ENCODE data around the gene SLC39A11. TPM values are rescaled to one million over a fixed set of nuclear protein-coding genes. Genes with fewer than 3 reads are reported as not detected.
"Not testable (repeated sequence)": the region's sequence is repeated elsewhere in the genome, so short reads cannot be mapped to it uniquely, and the experiment has no call there.

Gene SLC39A11
- total RNA-seq, 1 experiment from 2014 or later, result 24.8 TPM

DNA sequence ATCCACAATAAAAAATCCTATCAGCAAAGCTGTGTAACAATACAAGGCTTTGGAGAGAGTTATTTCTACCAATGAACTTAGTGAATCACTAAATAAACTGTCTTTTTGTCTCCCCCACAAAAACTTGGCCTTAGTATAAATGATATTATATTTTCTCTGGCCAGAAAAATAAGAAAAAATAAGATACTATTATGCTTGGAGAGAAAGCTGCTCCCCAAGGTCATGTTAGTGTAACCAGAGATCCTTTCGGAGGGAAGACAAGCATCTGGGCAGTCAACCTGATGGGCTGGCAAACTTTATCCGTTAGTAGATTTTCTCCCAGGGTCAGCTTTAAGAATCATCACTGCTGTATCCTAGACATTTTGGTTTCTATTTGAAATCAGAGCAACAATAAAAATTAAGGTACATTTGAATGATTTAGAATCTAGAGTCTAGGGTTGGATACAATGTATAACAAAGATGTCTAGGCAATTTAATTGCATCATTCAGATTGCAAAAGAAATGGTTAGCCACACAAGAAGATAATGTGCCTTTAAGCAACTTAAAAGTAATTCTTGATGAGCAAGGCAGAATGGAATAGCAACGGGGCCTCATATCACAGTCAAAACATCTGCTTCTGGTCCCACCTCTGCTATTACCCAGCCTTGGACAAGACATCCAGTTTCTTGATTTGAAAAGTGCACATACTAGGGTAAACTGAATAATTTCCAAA, 280.4 kb downstream of the SLC39A11 start:
- no peak for DNase-seq (ENCODE audit: low read depth)
- in situ Hi-C loops (cut with HindIII; ENCODE audit: low pct_unique_long_range_greater_than_20kb, low sequenced_read_pairs), result no loop called here

DNA sequence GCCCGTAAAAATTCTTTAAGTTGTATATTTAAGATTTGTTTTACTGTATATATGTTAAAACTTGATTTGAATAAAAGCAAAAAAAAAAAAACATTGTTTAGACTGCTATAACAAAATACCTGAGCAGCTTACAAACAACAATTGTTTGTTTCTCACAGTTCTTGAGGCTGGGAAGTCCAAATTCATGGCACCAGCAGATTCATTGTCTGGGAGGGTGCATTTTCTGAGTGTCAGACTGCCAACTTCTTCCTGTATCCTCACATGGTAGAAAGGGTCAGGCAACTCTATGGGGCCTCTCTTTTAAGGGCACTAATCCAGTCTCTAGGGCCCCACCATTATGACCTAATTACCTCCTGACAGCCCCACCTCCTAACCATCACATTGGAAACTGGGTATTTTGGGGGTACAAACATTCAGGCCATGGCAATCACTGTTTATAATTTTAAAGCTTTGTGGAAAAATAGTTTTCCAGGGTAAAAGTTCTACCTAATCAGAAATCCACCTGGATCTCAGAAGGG, 281.4 kb downstream of the SLC39A11 start:
- DNase-seq (ENCODE audit: low read depth), result no peak
- in situ Hi-C loops (cut with HindIII; ENCODE audit: low pct_unique_long_range_greater_than_20kb, low sequenced_read_pairs), result no loop called here

DNA sequence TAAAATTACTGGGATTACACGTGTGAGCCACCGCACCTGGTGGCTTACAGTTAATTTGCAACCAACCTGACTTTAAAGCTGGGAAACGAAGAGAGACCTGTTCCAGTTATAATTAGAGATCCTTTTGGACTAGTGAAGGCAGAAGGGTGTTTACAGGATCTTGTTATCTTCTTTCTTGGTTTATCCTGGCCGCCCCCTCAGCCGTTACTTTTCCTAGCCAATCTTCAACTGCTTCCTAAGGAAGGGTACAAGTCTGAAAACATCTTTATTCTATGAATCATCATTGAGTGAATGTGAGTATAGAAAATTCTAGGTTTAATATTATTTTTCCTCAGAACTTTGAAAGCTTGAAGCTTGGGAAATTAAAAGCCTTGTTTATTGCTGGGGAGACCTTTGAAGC, 286.5 kb downstream of the SLC39A11 start:
- no peak for DNase-seq (ENCODE audit: low read depth)
- in situ Hi-C loops (cut with HindIII; ENCODE audit: low pct_unique_long_range_greater_than_20kb, low sequenced_read_pairs), result no loop called here

DNA sequence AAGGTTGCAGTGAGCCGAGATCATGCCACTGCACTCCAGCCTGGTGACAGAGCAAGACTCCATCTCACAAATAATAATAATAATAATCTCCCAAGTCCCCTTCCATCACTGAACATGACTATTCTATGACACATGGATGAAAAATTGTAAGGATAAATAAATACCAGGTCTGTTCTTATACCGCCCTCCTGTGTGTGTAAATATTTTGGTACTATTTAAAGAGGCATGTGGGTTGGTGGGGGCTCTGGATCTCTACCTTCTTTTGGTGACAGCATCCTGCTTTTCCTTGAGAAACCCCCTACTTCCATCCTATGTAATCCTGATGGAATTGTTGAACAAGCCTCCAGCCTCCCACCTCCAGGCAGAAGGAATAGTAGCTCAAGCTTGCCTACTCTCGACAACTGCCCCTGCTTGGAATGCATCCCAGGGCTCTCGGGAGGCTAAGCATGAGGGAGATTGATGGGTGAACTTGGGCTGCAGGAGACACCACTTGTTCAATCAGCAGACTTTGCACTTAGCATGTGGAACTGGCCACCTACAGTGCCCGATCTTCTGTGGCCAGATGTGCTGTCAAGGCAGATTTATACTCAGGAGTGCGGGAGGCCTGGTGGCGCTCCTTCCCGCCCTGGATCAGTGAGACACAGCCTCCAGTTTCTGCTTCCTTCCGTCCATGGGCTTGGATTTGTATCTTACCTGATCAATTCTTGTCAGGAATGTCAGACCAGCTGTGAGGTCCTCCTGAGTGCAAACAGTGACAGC, 287.4 kb downstream of the SLC39A11 start:
- in situ Hi-C loops (cut with HindIII; ENCODE audit: low pct_unique_long_range_greater_than_20kb, low sequenced_read_pairs), result no loop called here
- DNase-seq (ENCODE audit: low read depth), result no peak

DNA sequence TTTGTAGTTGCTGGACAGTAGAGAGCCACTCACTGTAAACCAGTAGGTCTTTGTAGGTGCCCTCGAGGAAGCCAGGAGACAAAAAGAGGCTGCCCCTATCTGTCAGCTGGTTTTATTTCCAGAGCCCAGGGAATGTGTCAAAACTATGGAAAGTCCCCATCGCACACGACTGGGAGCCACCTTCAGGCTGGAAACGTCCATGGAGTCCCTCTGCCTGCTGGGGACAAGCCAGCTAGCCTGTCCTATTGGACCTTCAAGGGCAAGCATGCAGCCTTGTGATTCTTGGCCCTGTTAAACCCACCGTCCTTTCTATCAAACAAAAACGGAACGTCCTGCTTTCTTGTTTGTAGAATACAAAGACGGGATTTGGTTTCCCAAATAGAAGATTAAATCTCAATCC, 289.8 kb downstream of the SLC39A11 start:
- in situ Hi-C loops (cut with HindIII; ENCODE audit: low pct_unique_long_range_greater_than_20kb, low sequenced_read_pairs), result no loop called here
- no peak for DNase-seq (ENCODE audit: low read depth)

DNA sequence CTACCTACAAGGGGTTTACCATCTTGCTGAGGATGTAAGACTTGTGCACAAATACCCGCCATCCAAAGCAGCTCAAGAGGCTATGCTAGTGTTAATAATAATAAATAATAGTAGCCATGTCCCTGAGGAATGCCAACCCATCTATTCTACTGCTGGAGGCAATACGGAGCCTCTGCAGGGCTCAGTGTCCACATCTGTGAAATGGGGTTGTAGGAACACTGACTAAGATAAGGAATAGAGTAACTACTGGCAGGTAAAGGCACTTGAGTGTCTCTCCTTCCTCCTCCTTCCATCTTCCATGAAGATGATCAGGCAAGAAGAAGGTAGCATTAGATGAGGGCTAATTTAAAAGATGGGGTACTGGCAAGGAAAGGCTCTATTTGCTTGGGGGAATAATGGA, 295.3 kb downstream of the SLC39A11 start:
- in situ Hi-C loops (cut with HindIII; ENCODE audit: low pct_unique_long_range_greater_than_20kb, low sequenced_read_pairs), result no loop called here
- DNase-seq (ENCODE audit: low read depth), result no peak

DNA sequence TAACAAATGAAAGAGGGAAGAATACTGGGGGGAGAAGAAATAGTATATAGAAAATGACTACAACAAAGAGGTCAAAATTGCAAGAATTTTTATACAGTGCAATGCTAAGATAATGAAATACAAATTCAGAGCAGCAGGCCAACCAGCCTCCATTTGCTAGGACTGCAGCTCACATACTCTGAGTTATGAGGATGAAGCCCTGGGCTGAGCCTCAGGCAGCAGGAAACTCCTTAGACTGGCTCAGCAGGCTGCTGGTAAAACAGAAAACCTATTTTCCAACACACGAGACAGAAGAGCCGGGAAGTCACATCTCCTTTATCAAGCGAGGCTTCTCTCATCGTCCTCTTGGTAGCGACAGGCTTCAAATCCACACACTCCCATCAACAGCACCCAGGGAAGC, 296.5 kb downstream of the SLC39A11 start:
- DNase-seq (ENCODE audit: low read depth), result no peak
- in situ Hi-C loops (cut with HindIII; ENCODE audit: low pct_unique_long_range_greater_than_20kb, low sequenced_read_pairs), result no loop called here

DNA sequence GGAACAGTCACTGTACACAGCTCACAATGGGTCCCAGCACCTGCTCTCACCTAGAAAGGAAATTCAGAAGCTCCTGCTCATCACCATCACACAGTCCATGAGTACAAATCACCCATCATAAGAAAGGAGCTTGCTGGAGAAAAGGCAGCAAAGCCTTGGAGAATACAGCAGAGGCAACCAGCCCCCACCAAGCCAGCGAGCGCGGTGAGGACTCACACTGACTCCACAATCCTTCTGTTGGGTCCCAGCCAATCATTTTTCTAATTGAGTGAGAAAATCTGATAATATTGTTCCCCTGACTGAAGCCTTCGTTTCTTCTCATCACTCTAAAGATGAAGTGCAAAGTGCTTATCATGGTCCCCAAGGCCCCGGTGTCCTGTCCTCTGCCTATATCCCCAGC, 298.3 kb downstream of the SLC39A11 start:
- in situ Hi-C loops (cut with HindIII; ENCODE audit: low pct_unique_long_range_greater_than_20kb, low sequenced_read_pairs), result no loop called here
- DNase-seq (ENCODE audit: low read depth), result no peak

DNA sequence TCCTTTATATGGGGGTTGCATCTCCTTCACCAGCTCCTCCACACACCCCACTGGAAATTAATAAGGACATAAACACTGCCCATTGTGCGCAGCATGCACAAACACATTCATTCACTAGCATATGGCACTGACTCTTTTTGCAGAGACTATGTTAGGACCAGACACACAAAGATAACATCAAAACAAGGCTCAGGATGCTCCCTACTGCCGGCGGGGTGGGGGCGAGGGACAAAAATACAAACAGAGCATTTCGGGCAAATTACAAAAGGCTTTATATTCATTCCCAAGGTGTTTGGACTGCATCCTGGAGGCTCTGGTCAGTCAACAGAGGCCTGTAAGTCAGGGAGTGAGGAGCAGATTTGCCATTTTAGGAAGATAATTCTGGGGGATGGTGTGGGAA, 299.7 kb downstream of the SLC39A11 start:
- in situ Hi-C loops (cut with HindIII; ENCODE audit: low pct_unique_long_range_greater_than_20kb, low sequenced_read_pairs), result no loop called here
- no peak for DNase-seq (ENCODE audit: low read depth)

DNA sequence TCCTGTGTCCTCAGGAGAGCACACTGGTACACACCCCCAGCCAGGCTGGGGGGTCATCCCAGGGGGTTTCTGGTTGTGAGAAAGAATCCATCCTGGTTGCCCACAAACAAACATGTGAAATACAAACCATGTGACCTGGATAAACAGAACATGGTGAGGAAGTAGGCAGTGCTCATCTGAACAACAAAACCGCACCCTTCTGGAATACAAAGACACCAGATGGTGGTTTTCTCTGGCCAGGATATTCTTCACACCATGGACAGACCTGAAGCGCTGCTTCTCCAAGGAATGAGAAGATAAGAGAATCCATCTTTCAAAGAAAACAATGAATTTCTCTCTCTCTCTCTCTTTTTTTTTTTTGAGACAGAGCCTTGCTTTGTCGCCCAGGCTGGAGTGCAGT, 302.3 kb downstream of the SLC39A11 start:
- DNase-seq (ENCODE audit: low read depth), result no peak
- in situ Hi-C loops (cut with HindIII; ENCODE audit: low pct_unique_long_range_greater_than_20kb, low sequenced_read_pairs), result no loop called here

DNA sequence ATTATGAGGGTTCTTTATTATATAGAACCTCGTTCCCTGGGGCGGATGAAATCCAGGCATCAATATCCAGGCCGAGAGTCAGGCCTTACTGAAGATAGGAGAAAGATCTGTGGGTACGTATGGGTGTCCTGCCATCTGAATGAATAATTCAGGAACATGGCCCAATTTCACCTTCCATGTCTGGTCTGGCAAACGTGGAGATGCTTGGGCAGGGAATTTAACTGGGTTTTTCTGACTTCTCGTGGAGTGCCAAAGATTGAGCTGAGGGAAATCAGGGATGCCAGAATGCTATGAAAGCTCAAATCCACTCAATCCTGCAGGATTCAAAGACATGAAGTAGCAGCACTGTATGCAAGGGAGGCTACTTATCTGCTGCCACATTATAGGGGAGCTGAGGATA, 302.8 kb downstream of the SLC39A11 start:
- in situ Hi-C loops (cut with HindIII; ENCODE audit: low pct_unique_long_range_greater_than_20kb, low sequenced_read_pairs), result no loop called here
- no peak for DNase-seq (ENCODE audit: low read depth)

DNA sequence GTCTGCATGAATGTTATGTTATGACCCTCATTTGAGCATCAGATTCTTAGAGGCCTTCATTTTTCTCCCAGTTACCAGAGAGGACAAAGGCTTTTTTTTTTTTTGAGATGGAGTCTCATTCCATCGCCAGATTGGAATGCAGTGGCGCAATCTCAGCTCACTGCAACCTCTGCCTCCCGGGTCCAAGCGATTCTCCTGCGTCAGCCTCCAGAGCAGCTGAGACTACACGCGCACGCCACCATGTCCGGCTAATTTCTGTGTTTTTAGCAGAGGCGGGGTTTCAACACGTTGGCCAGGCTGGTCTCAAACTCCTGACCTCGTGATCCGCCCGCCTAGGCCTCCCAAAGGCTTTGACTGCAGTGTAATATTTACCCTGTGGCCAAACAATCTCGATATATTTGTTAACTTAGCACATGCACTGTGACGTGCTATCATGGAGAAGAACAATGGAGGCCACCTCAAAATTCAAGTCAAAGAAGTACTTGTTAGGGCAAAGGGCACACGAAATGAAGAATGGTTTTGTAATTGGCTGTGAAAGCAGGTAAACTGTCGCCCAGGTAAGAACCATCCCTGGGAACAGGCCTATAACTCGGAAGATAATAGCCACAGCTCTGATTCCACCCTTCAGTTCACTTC, 303.4 kb downstream of the SLC39A11 start:
- in situ Hi-C loops (cut with HindIII; ENCODE audit: low pct_unique_long_range_greater_than_20kb, low sequenced_read_pairs), result no loop called here
- DNase-seq (ENCODE audit: low read depth), result peak; percentile 23

DNA sequence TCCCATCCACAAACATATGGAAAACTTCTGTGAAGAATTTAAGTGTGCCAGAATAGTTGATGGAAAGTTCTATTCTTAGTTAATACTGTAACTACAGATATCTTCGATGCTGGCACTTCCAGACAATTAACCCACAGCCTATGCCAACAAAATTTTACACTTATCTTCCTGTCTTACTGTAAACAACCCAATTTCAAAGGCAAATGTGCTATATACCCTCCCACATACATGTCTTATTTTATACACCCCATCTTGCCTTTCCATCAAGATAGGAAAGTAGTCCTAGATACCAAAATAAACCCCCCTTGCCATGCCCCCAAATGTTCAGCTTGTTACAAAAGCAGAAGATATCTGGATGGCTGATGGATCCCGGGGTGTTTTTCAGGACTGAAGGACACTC, 306.3 kb downstream of the SLC39A11 start:
- in situ Hi-C loops (cut with HindIII; ENCODE audit: low pct_unique_long_range_greater_than_20kb, low sequenced_read_pairs), result no loop called here
- DNase-seq (ENCODE audit: low read depth), result no peak

DNA sequence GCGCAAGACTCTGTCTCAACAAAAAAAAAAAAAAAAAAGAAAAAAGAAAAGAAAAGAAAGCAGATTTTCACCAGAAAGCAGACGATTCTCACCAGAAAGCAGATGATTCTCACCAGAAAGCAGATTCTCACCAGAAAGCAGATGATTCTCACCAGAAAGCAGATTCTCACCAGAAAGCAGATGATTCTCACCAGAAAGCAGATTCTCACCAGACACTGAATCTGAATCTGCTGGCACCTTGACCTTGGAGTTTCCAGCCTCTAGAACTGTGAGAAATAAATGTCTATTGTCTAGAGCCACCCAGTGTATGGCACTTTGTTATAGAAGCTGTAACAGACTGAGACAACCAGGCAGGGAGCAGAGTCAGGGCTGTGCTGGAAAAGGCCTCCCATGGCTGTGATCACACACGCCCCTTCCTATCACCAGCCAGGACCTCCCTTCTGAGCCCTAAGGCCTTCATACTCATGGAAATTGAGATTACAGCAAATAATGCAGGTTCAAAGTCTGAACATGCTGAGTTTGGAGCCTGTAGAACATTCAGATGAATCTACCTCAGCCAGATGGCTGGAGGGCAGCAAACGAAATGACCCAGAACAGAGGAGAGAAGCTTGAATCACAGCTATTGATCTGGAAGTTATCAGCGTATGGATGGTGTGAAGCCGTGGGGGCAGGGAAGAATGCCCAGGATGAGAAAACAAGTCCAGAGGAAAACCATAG, 309.3 kb downstream of the SLC39A11 start:
- DNase-seq (ENCODE audit: low read depth), result no peak
- in situ Hi-C loops (cut with HindIII; ENCODE audit: low pct_unique_long_range_greater_than_20kb, low sequenced_read_pairs), result no loop called here

DNA sequence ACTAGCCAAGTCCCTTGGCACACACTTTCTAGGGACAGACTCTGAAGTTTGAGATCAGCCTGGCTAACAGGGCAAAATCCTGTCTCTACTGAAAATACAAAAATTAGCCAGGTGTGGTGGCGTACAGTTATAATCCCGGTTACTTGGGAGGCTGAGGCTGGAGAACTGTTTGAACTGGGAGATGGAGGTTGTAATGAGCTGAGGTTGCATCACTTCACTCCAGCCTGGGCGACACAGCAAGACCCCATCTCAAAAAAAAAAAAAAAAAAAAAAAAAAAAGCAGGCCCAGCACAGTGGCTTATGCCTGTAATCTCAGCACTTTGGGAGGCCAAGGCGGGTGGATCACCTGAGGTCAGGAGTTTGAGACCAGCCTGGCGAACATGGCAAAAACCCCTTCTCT, 310.1 kb downstream of the SLC39A11 start:
- in situ Hi-C loops (cut with HindIII; ENCODE audit: low pct_unique_long_range_greater_than_20kb, low sequenced_read_pairs), result not testable (repeated sequence)

DNA sequence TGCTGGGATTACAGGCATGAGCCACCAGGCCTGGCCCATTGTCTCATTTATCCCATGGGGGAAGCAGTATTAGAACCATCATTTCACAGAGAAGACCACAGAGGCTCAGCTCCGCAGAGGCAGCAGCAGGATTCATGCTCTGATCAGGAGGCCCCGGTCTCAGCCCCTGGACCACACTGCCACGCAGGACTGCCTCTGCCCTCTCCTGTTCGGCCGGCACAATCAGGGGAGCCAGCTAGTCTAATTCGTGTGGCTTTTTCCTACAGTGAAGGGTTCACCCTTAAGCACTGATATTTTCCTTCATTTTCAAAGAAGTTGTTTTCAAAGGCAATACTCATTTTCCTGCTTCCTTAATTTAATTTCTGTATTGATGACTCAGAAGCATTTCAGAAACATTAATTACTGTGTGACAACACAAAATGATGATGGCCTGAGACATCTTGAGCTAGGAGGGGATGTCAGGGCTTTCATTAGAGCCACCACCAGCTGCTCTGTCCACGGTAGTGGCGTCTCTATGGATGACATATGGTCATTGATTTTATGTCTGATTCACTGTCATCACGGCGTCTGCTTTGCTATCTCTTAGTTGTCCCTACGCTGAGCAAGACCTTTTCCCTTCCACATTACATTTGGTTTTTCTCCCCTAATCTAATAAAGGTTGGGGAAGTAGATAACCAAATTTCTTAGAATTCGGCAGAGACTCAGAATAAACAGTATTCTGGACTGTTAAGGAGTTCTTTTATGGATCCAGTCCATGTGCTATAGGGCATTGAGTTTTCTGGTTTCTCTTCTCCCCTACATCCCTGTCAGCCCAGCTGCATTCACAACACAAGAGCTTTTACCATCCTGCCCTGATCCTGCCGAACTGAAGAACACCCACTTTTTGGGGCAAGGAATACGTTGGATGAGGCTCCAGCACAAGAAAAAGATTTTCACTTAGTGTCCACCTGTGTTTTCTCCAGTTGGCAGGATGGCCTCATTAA, 314.0 kb downstream of the SLC39A11 start:
- in situ Hi-C loops (cut with HindIII; ENCODE audit: low pct_unique_long_range_greater_than_20kb, low sequenced_read_pairs), result no loop called here
- no peak for DNase-seq (ENCODE audit: low read depth)

More for the DNA sequence above, 310.1 kb downstream of the SLC39A11 start:
- DNase-seq (ENCODE audit: low read depth), result not testable (repeated sequence)

DNA sequence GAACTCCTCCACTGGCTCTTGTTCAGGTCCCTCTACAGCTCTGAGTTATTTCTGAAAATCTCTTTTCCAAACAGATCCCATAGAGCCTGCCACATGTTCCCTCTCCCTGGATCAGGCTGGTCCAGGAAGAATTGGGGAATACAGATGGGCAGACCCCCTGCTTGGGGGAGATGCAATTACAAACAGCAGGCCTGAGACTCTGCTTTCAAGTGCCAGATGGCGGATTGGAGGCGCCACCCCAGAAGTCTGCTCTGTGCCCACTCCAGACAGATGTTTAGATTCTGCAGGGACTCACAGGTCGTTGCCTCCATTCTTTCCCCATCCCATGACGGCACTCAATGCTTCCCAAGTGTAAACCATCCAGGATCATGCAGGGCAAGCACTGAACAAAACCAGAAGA, 316.6 kb downstream of the SLC39A11 start:
- in situ Hi-C loops (cut with HindIII; ENCODE audit: low pct_unique_long_range_greater_than_20kb, low sequenced_read_pairs), result no loop called here

DNA sequence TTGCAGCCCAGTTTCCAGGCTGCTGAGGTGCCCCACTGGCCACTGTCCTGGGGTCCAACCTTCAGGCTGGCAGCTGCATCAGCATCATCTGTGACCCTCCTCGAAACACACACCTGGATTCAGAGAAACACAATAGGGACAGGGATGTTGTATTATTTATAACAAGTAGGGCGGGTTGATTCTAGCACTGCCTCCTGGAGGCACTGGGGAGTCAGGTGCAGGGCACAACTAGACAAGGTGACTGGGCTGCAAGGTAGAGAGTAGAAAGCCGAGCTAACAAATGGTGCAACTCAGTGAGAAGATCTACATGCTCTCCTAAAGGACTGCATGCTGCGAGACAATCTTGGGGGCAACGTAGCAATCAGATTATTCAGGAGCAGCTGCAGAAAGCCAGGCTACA, 317.3 kb downstream of the SLC39A11 start:
- no peak for DNase-seq (ENCODE audit: low read depth)
- in situ Hi-C loops (cut with HindIII; ENCODE audit: low pct_unique_long_range_greater_than_20kb, low sequenced_read_pairs), result no loop called here

More for the DNA sequence above, 316.6 kb downstream of the SLC39A11 start:
- DNase-seq (ENCODE audit: low read depth), result no peak
